CD4-positive, alpha-beta T cell (primary cell): Measurements from ENCODE around the gene PRKAR1A. TPM values are rescaled to one million over a fixed set of nuclear protein-coding genes. Genes with fewer than 3 reads are reported as not detected.

Experiments used
- ATAC-seq: fragments of 200-7000 bp; cut with Tn5 transposase; one replicate; pipeline ENCODE4 v1.10.0; 2022; ENCODE audit warnings: mild to moderate bottlenecking; ENCODE audit not compliant: poor library complexity
- CTCF ChIA-PET: fragments of 350-600 bp; sonication (Branson Sonifier 250); formaldehyde crosslinking; loops from one replicate; lab custom pipeline; 2021; ENCODE audit warnings: antibody characterized with exemption, inconsistent platforms; lab: Charles Lee
- POLR2A ChIA-PET: fragments of 350-600 bp; sonication (Branson Sonifier 250); formaldehyde crosslinking; loops from one replicate; lab custom pipeline; 2021; ENCODE audit warnings: antibody characterized with exemption, inconsistent platforms; lab: Charles Lee
- DNase-seq, 14 experiments: peaks; one replicate each; pipeline ENCODE4 v3.0.0-alpha.2; 2013 to 2020; ENCODE audit warnings: mixed read lengths in 2 of 14
- H3K27ac ChIP-seq, 2 donors: one replicate each; pipeline versions ENCODE4 v1.5.1 to v1.7.0; 2013; ENCODE audit warnings: low read length in 2 of 2, low read depth in 1 of 2, mild to moderate bottlenecking in 1 of 2
- H3K27me3 ChIP-seq, 2 experiments: 1 replicate in 1 of 2; 2 replicates in 1 of 2; pipeline versions ENCODE4 v1.6.1 to v1.7.0; 2013; ENCODE audit warnings: low read length in 2 of 2, control low read depth in 1 of 2, mild to moderate bottlenecking in 1 of 2, moderate library complexity in 1 of 2; ENCODE audit not compliant: insufficient read depth in 2 of 2, control insufficient read depth in 1 of 2
- H3K36me3 ChIP-seq: one replicate; pipeline ENCODE4 v1.6.1; 2013; ENCODE audit warnings: low read length, control low read depth; ENCODE audit not compliant: insufficient read depth
- H3K4me1 ChIP-seq: one replicate; pipeline ENCODE4 v1.6.1; 2013; ENCODE audit warnings: low read length, control low read depth; ENCODE audit not compliant: insufficient read depth
- H3K4me3 ChIP-seq: one replicate; pipeline ENCODE4 v1.5.1; 2013; ENCODE audit warnings: mild to moderate bottlenecking, low read length, moderate library complexity
- H3K9me3 ChIP-seq, 2 experiments: 1 replicate in 1 of 2; 2 replicates in 1 of 2; pipeline versions ENCODE4 v1.6.1 to v1.7.0; 2013; ENCODE audit warnings: low read length in 2 of 2, mild to moderate bottlenecking in 2 of 2, control low read depth in 1 of 2, moderate library complexity in 1 of 2; ENCODE audit not compliant: control insufficient read depth in 1 of 2, insufficient read depth in 1 of 2
- H3K27ac Mint-ChIP-seq: one replicate; pipeline ENCODE4 v1.8.0; 2020; ENCODE audit warnings: mixed read lengths
- H3K27me3 Mint-ChIP-seq: one replicate; pipeline ENCODE4 v1.8.0; 2021; ENCODE audit warnings: mixed read lengths
- H3K36me3 Mint-ChIP-seq: one replicate; pipeline ENCODE4 v1.8.0; 2021; ENCODE audit warnings: low read depth, mixed read lengths
- H3K4me1 Mint-ChIP-seq: one replicate; pipeline ENCODE4 v1.8.0; 2021; ENCODE audit warnings: low read depth, mixed read lengths
- H3K4me3 Mint-ChIP-seq: one replicate; pipeline ENCODE4 v1.8.0; 2020; ENCODE audit warnings: mild to moderate bottlenecking, mixed read lengths
- H3K9me3 Mint-ChIP-seq: one replicate; pipeline ENCODE4 v1.8.0; 2020; ENCODE audit warnings: mixed read lengths
- intact Hi-C, 2 experiments: fragments of 100-400 bp; cut with DNase I in 1 of 2; cut with micrococcal nuclease in 1 of 2; formaldehyde crosslinking; loops; one replicate each; pipeline versions ENCODE4 v1.15.1 to v1.9.0; 2023 to 2025; cut with DNase I, micrococcal nuclease
- total RNA-seq, 174 experiments: library from RNA in 2 of 174; stranded (reverse) in 2 of 174; gene quantifications; one replicate each; pipeline ENCODE4 v1.2.3 and lab custom pipeline; 2021 to 2026
- TF ChIP-seq, protein P1 (sequence below): fragments of 200-600 bp; IDR thresholded peaks from one replicate; pipeline ENCODE4 v1.8.0; 2022; ENCODE audit warnings: antibody characterized with exemption, mild to moderate bottlenecking

PRKAR1A gene
- total RNA-seq, 2 experiments from 2014 or later, result 88.8 to 89.1 TPM

DNA sequence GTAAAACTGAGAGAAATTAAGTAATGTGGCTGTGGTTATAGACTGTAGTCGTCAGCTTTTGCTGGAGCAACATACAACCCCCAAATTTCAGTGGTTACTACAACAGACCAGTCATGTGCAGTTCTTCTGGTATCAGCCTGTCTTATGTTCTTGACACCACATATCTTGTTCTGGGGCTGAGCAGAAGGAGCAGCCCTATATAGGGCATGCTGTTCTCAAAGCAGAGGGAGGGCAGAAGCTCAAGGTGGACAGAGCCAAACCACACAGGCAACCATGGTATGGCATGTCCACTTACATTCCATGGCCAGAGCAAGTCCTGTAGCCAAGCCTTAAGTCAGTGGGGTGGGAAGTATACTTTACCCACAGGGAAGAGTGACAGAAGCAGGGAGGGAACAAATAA lies 7.7 kb downstream of the PRKAR1A start:
- Mint-ChIP-seq H3K27me3 (no peaks in the 10 kb centered on the region), H3K27ac (peak overlapping the region; percentile 55), H3K9me3 (no peaks in the 10 kb centered on the region), H3K4me1 (peaks cover 61% of the 10 kb centered on the region), H3K4me3 (no peak overlapping the region), H3K36me3 (peaks cover 85% of the 10 kb centered on the region)
- intact Hi-C loops, result no loop called here
- Histone ChIP-seq H3K27me3 (no peaks in the 10 kb centered on the region), H3K36me3 (peaks cover 69% of the 10 kb centered on the region), H3K4me1 (peaks cover 5% of the 10 kb centered on the region), H3K9me3 (no peaks in the 10 kb centered on the region), H3K27ac (no peak overlapping the region), H3K4me3 (no peak overlapping the region)
- ATAC-seq (no peak), DNase-seq (no peak)
- TF ChIP-seq, protein P1, sequence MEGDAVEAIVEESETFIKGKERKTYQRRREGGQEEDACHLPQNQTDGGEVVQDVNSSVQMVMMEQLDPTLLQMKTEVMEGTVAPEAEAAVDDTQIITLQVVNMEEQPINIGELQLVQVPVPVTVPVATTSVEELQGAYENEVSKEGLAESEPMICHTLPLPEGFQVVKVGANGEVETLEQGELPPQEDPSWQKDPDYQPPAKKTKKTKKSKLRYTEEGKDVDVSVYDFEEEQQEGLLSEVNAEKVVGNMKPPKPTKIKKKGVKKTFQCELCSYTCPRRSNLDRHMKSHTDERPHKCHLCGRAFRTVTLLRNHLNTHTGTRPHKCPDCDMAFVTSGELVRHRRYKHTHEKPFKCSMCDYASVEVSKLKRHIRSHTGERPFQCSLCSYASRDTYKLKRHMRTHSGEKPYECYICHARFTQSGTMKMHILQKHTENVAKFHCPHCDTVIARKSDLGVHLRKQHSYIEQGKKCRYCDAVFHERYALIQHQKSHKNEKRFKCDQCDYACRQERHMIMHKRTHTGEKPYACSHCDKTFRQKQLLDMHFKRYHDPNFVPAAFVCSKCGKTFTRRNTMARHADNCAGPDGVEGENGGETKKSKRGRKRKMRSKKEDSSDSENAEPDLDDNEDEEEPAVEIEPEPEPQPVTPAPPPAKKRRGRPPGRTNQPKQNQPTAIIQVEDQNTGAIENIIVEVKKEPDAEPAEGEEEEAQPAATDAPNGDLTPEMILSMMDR, result no peak
- ChIA-PET POLR2A (no interaction called here), CTCF (no interaction called here)

DNA sequence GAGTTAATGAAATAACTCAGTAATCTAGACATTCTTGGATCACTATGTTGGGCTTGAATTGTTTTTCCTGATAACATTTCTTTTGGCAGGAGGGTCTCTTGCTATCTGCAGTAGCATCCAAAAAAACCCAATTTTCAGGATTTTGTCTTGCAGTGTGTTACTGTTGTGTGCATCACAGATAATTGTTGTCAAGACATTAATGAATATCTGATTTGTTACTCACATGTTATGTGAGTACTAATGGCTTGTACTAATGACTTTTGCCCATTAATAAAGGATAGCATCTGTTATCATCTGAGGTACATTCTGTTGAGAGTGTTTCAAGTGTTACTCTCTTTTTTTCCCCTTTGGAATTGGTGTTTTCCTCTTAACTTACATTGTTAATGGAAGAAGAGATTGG lies 10.0 kb downstream of the PRKAR1A start:
- Histone ChIP-seq H3K4me1 (no peaks in the 10 kb centered on the region), H3K4me3 (no peak overlapping the region), H3K36me3 (peaks cover 72% of the 10 kb centered on the region), H3K27ac (no peak overlapping the region), H3K9me3 (no peaks in the 10 kb centered on the region), H3K27me3 (no peaks in the 10 kb centered on the region)
- CTCF ChIA-PET, result no interaction called here
- Mint-ChIP-seq H3K27me3 (no peaks in the 10 kb centered on the region), H3K36me3 (peaks cover 89% of the 10 kb centered on the region), H3K4me1 (peaks cover 43% of the 10 kb centered on the region), H3K4me3 (no peak overlapping the region), H3K27ac (peak overlapping the region; percentile 49), H3K9me3 (no peaks in the 10 kb centered on the region)
- TF ChIP-seq, protein P1, result no peak
- intact Hi-C loops, result no loop called here
- no peak for ATAC-seq
- DNase-seq, result no peak
- POLR2A ChIA-PET, result no interaction called here

DNA sequence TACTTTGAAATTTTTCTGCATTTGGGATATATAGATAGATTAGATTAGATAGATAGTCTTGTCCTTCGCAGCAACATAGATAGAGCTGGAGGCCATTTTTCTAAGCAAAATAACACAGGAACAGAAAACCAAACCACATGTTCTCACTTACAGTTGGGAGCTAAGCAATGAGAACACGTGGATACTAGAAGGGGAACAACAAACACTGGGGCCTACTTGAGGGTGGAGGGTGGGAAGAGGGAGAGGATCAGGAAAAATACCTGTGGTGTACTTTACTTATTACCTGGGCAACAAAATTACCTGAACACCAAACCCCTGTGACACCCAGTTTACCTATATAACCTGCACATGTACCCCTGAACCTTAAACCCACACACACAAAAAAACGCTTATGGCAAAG lies 14.3 kb downstream of the PRKAR1A start:
- ChIA-PET CTCF (interaction anchor here (1.8 kb wide), 1 partner anchor 7 kb away, joined by 4 read pairs; no protein-coding TSS in a partner anchor), POLR2A (no interaction called here)
- Histone ChIP-seq H3K9me3 (no peaks in the 10 kb centered on the region), H3K27ac (no peak overlapping the region), H3K36me3 (peaks cover 92% of the 10 kb centered on the region), H3K27me3 (no peaks in the 10 kb centered on the region), H3K4me1 (no peaks in the 10 kb centered on the region), H3K4me3 (no peak overlapping the region)
- Mint-ChIP-seq H3K9me3 (no peaks in the 10 kb centered on the region), H3K4me1 (peaks cover 15% of the 10 kb centered on the region), H3K27me3 (no peaks in the 10 kb centered on the region), H3K4me3 (no peak overlapping the region), H3K36me3 (peaks cover 99% of the 10 kb centered on the region), H3K27ac (no peak overlapping the region)
- no peak for DNase-seq
- intact Hi-C loops, result no loop called here
- no peak for ATAC-seq
- TF ChIP-seq, protein P1, result no peak
